A549 (cell line): ENCODE results near the gene MORN4. TPM values are rescaled to one million over a fixed set of nuclear protein-coding genes. Genes with fewer than 3 reads are reported as not detected.
A peak's percentile ranks its signal among the peaks of the same experiment; 100 is the strongest.

Source experiments
- ATAC-seq, 2 experiments: fragments of 200-7000 bp in 1 of 2; fragments of >200 bp in 1 of 2; cut with Nextera tagmentation in 1 of 2; cut with Tn5 transposase in 1 of 2; 3 replicates each; pipeline versions ENCODE4 v1.8.0 to v1.9.1; 2018 to 2020; ENCODE audit warnings: mild to moderate bottlenecking in 1 of 2, moderate library complexity in 1 of 2
- CTCF ChIA-PET: fragments of 300-600 bp; sonication (Branson Sonifier 250); formaldehyde crosslinking; extraction: SDS; loops from one replicate; lab custom pipeline; 2021; ENCODE audit warnings: antibody characterized with exemption, inconsistent platforms; lab: Yijun Ruan, JAX
- POLR2A ChIA-PET: fragments of 350-600 bp; formaldehyde crosslinking; extraction: SDS; loops from one replicate; lab custom pipeline; 2021; ENCODE audit warnings: antibody characterized with exemption, inconsistent platforms; lab: Yijun Ruan, JAX
- DNase-seq, 2 experiments: peaks; one replicate each; pipeline versions ENCODE4 v3.0.0 to v3.0.0-alpha.2; 2011 to 2016; ENCODE audit warnings: low read depth in 1 of 2, low spot score in 1 of 2
- FAIRE-seq: peaks from 2 replicates; lab custom pipeline; 2011; peaks lifted over from hg19 to GRCh38; lab: Jason Lieb, UNC
- H3K27ac ChIP-seq, 2 experiments: fragments of >200 bp; sonication (Bioruptor Twin); formaldehyde crosslinking; 3 replicates each; pipeline ENCODE4 v1.5.1; 2016 to 2017
- H3K4me1 ChIP-seq: fragments of >200 bp; sonication (Bioruptor Twin); formaldehyde crosslinking; 3 replicates; pipeline ENCODE4 v1.6.1; 2016
- H3K4me2 ChIP-seq: fragments of >200 bp; sonication (Bioruptor Twin); formaldehyde crosslinking; 3 replicates; pipeline ENCODE4 v1.6.1; 2016
- H3K4me3 ChIP-seq: fragments of >200 bp; sonication (Bioruptor Twin); formaldehyde crosslinking; 3 replicates; pipeline ENCODE4 v1.5.1; 2016
- H3K9me3 ChIP-seq: fragments of >200 bp; sonication (Bioruptor Twin); formaldehyde crosslinking; 3 replicates; pipeline ENCODE4 v1.6.1; 2016
- BCL3 ChIP-seq: fragments of >200 bp; sonication (Bioruptor Twin); formaldehyde crosslinking; IDR thresholded peaks from 3 replicates; pipeline ENCODE4 v1.6.1; 2016
- BHLHE40 ChIP-seq: IDR thresholded peaks from 2 replicates; pipeline ENCODE4 v1.6.1; 2012; ENCODE audit warnings: low read depth, low read length, inconsistent platforms
- CBX8 ChIP-seq: fragments of 200-600 bp; sonication (generic); IDR thresholded peaks from 2 replicates; pipeline ENCODE4 v1.6.1; 2016
- CHD2 ChIP-seq: fragments of 150-350 bp; IDR thresholded peaks from 2 replicates; pipeline ENCODE4 v1.6.1; 2014; ENCODE audit warnings: low read length; ENCODE audit not compliant: partially characterized antibody
- E2F6 ChIP-seq: IDR thresholded peaks from 2 replicates; pipeline ENCODE4 v1.6.1; 2012; ENCODE audit warnings: low read depth, borderline replicate concordance
- EHMT2 ChIP-seq: fragments of 200-600 bp; sonication (generic); IDR thresholded peaks from 2 replicates; pipeline ENCODE4 v1.6.1; 2016; ENCODE audit warnings: antibody characterized with exemption, low read depth, mild to moderate bottlenecking, moderate library complexity
- EP300 ChIP-seq, 2 experiments: fragments of >200 bp; sonication (Bioruptor Twin); formaldehyde crosslinking; IDR thresholded peaks; 2 replicates in 1 of 2; 3 replicates in 1 of 2; pipeline ENCODE4 v1.6.1; 2016 to 2017
- ESRRA ChIP-seq: fragments of 150-350 bp; IDR thresholded peaks from 2 replicates; pipeline ENCODE4 v1.6.1; 2014; ENCODE audit warnings: mild to moderate bottlenecking, low read length, borderline replicate concordance
- FOSB ChIP-seq: fragments of 250-450 bp; sonication (Bioruptor Pico); IDR thresholded peaks from 2 replicates; pipeline ENCODE4 v1.5.0; 2020; ENCODE audit warnings: mild to moderate bottlenecking, moderate library complexity
- FOXS1 ChIP-seq: fragments of 250-450 bp; sonication (Bioruptor Pico); IDR thresholded peaks from 2 replicates; pipeline ENCODE4 v1.5.0; 2020; ENCODE audit warnings: mild to moderate bottlenecking, moderate library complexity
- HEYL ChIP-seq: fragments of 250-450 bp; sonication (Bioruptor Pico); IDR thresholded peaks from 2 replicates; pipeline ENCODE4 v1.8.0; 2021; ENCODE audit warnings: mild to moderate bottlenecking, moderate library complexity
- HOXB13 ChIP-seq: fragments of 250-450 bp; sonication (Bioruptor Pico); IDR thresholded peaks from 2 replicates; pipeline ENCODE4 v1.5.0; 2020; ENCODE audit warnings: low read depth, mild to moderate bottlenecking, moderate library complexity
- JUN ChIP-seq, 2 experiments: fragments of >200 bp; sonication (Bioruptor Twin); formaldehyde crosslinking; IDR thresholded peaks; 2 replicates in 1 of 2; 3 replicates in 1 of 2; pipeline ENCODE4 v1.6.1; 2016 to 2017
- KDM1A ChIP-seq: fragments of 200-600 bp; sonication (generic); IDR thresholded peaks from 2 replicates; pipeline ENCODE4 v1.6.1; 2016; ENCODE audit warnings: low read depth, mild to moderate bottlenecking
- MAFK ChIP-seq: fragments of 450-650 bp; IDR thresholded peaks from 2 replicates; pipeline ENCODE4 v1.6.1; 2014; ENCODE audit not compliant: partially characterized antibody
- MYC ChIP-seq: IDR thresholded peaks from 2 replicates; pipeline ENCODE4 v1.6.1; 2012; ENCODE audit warnings: mild to moderate bottlenecking, inconsistent platforms, low read length, improper control_type of control experiment, borderline replicate concordance
- RAD21 ChIP-seq, 2 experiments: fragments of >200 bp in 1 of 2; sonication (Bioruptor Twin) in 1 of 2; formaldehyde crosslinking in 1 of 2; IDR thresholded peaks in 1 of 2; conservative IDR thresholded peaks in 1 of 2; 2 replicates in 1 of 2; 3 replicates in 1 of 2; pipeline ENCODE4 v1.6.1; 2012 to 2018; ENCODE audit warnings: inconsistent platforms in 1 of 2
- RNF2 ChIP-seq: fragments of 200-600 bp; sonication (generic); IDR thresholded peaks from 2 replicates; pipeline ENCODE4 v1.6.1; 2016; ENCODE audit warnings: low read depth, mild to moderate bottlenecking, antibody characterized with exemption, moderate library complexity, borderline replicate concordance
- SMC3 ChIP-seq: fragments of >200 bp; sonication (Bioruptor Twin); formaldehyde crosslinking; IDR thresholded peaks from 3 replicates; pipeline ENCODE4 v1.6.1; 2018; ENCODE audit warnings: inconsistent platforms
- TFCP2L1 ChIP-seq: fragments of 250-450 bp; sonication (Bioruptor Pico); IDR thresholded peaks from 2 replicates; pipeline ENCODE4 v1.5.0; 2021; ENCODE audit warnings: mild to moderate bottlenecking
- TP53 ChIP-seq: fragments of 250-450 bp; sonication (Bioruptor Pico); IDR thresholded peaks from 2 replicates; pipeline ENCODE4 v1.5.0; 2021; ENCODE audit warnings: mild to moderate bottlenecking, moderate library complexity
- ZNF302 ChIP-seq: fragments of 250-450 bp; sonication (Bioruptor Pico); IDR thresholded peaks from 2 replicates; pipeline ENCODE4 v1.9.0; 2021; ENCODE audit warnings: inconsistent platforms, mild to moderate bottlenecking, moderate library complexity
- ZSCAN20 ChIP-seq: fragments of 250-450 bp; sonication (Bioruptor Pico); IDR thresholded peaks from 2 replicates; pipeline ENCODE4 v1.8.0; 2022; ENCODE audit warnings: mild to moderate bottlenecking, moderate library complexity
- WGBS: methylation state at CpG from one replicate; pipeline ENCODE4 v1.1.6; 2017; ENCODE audit errors: missing lambda C conversion rate; 5-methylcytosine and 5-hydroxymethylcytosine counted together
- polyA plus RNA-seq, 4 experiments: library from polyadenylated mRNA; depleted of rRNA in 3 of 4; stranded (reverse); fragments of >200 nt; fragmentation: RNase III in 1 of 4; extraction: RNeasy Plus Mini Kit Qiagen cat#74134 plus additional on column Dnase treatment in 1 of 4; gene quantifications; 2 replicates in 3 of 4; 3 replicates in 1 of 4; pipeline ENCODE4 v1.2.3, GENCODE V29; 2011 to 2017
- TF ChIP-seq, protein P1 (sequence below): fragments of 450-650 bp; IDR thresholded peaks from 2 replicates; pipeline ENCODE4 v1.6.1; 2014; ENCODE audit warnings: antibody characterized with exemption
- TF ChIP-seq, protein P2 (sequence below): fragments of 200-600 bp; sonication (generic); IDR thresholded peaks from 2 replicates; pipeline ENCODE4 v1.6.1; 2016; ENCODE audit warnings: antibody characterized with exemption, mild to moderate bottlenecking, moderate library complexity
- TF ChIP-seq, protein P3 (sequence below): fragments of 250-450 bp; sonication (Bioruptor Pico); IDR thresholded peaks from 2 replicates; pipeline ENCODE4 v1.5.0; 2020; ENCODE audit warnings: low read depth, mild to moderate bottlenecking, moderate library complexity

Gene MORN4
- polyA plus RNA-seq, 2 of the 4 experiments (the other 2 are of a cell fraction), result 8.9 to 13.8 TPM

DNA sequence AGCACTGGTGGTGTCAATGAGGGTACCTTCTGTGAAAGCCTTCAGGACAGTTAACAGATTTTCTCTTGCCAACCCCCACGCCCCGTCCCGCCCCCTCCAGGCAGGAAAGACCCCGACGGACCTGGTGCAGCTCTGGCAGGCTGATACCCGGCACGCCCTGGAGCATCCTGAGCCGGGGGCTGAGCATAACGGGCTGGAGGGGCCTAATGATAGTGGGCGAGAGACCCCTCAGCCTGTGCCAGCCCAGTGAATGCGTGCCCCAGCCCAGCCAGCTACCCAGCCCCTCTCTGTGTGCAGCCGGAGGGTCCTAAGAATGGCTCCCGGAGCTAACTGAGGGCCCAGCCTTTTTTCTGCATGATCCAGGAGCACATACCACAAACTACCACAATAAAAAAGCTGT, 49.8 kb downstream of the MORN4 start:
- DNase-seq (no peak), FAIRE-seq (no peak), ATAC-seq (no peak)
- Histone ChIP-seq H3K4me2 (peak overlapping the region; percentile 77), H3K4me3 (no peak overlapping the region), H3K4me1 (peaks cover 26% of the 10 kb centered on the region), H3K9me3 (no peaks in the 10 kb centered on the region), H3K27ac (peak overlapping the region; percentile 75 to 80)
- CTCF ChIA-PET, result interaction anchor here (1.8 to 39.7 kb wide), 3 partner anchors 3 to 153 kb away, joined by 4 to 1048 read pairs (median 1048); partner anchors contain the start of genes ANKRD2, C10orf62, HOGA1 and ZFYVE27
- POLR2A ChIA-PET, result interaction anchor here (1.4 to 1.9 kb wide), 3 partner anchors 8 to 13 kb away, joined by 4 to 9 read pairs (median 4); partner anchors contain the start of gene ANKRD2
- WGBS, result 100% methylated on average over 5 of the region's 13 CpGs
- TF ChIP-seq MYC (no peak), E2F6 (no peak), MAFK (no peak), ZNF302 (CRISPR knock-in tag) (no peak), RAD21 (conservative IDR thresholded peaks at IDR 0.05 in 1 of 2, IDR thresholded peaks at IDR 0.05 in 1 of 2) (no peak), CHD2 (no peak)

GRCh38 chr10:97582169-97582568, 51.1 kb downstream of the MORN4 start:
- ChIA-PET POLR2A (no interaction called here), CTCF (interaction anchor here (0.6 to 39.7 kb wide), 4 partner anchors 2 to 45 kb away, joined by 3 to 1048 read pairs (median 526); partner anchors contain the start of genes ANKRD2, C10orf62 and HOGA1)
- Histone ChIP-seq H3K27ac (0 out of 6 replicates have a peak overlapping the region, but pooled peaks of 1 of the 2 experiments have one; percentile 80), H3K4me1 (peaks cover 28% of the 10 kb centered on the region), H3K4me2 (no peak overlapping the region), H3K4me3 (no peak overlapping the region), H3K9me3 (no peaks in the 10 kb centered on the region)
- DNase-seq, result no peak
- no peak for ATAC-seq
- TF ChIP-seq EP300 (IDR thresholded peaks at IDR 0.05) (no peak), EHMT2 (no peak), SMC3 (no peak), FOXS1 (CRISPR knock-in tag) (no peak), RNF2 (no peak), BCL3 (no peak), ESRRA (no peak), HEYL (CRISPR knock-in tag) (no peak), JUN (IDR thresholded peaks at IDR 0.05) (no peak), HOXB13 (no peak), KDM1A (no peak), TP53 (CRISPR knock-in tag) (no peak), FOSB (CRISPR knock-in tag) (no peak), BHLHE40 (no peak), TFCP2L1 (CRISPR knock-in tag) (no peak), CBX8 (no peak), ZSCAN20 (CRISPR knock-in tag) (no peak)
- TF ChIP-seq, protein P1, sequence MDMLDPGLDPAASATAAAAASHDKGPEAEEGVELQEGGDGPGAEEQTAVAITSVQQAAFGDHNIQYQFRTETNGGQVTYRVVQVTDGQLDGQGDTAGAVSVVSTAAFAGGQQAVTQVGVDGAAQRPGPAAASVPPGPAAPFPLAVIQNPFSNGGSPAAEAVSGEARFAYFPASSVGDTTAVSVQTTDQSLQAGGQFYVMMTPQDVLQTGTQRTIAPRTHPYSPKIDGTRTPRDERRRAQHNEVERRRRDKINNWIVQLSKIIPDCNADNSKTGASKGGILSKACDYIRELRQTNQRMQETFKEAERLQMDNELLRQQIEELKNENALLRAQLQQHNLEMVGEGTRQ, result no peak
- TF ChIP-seq, protein P2, sequence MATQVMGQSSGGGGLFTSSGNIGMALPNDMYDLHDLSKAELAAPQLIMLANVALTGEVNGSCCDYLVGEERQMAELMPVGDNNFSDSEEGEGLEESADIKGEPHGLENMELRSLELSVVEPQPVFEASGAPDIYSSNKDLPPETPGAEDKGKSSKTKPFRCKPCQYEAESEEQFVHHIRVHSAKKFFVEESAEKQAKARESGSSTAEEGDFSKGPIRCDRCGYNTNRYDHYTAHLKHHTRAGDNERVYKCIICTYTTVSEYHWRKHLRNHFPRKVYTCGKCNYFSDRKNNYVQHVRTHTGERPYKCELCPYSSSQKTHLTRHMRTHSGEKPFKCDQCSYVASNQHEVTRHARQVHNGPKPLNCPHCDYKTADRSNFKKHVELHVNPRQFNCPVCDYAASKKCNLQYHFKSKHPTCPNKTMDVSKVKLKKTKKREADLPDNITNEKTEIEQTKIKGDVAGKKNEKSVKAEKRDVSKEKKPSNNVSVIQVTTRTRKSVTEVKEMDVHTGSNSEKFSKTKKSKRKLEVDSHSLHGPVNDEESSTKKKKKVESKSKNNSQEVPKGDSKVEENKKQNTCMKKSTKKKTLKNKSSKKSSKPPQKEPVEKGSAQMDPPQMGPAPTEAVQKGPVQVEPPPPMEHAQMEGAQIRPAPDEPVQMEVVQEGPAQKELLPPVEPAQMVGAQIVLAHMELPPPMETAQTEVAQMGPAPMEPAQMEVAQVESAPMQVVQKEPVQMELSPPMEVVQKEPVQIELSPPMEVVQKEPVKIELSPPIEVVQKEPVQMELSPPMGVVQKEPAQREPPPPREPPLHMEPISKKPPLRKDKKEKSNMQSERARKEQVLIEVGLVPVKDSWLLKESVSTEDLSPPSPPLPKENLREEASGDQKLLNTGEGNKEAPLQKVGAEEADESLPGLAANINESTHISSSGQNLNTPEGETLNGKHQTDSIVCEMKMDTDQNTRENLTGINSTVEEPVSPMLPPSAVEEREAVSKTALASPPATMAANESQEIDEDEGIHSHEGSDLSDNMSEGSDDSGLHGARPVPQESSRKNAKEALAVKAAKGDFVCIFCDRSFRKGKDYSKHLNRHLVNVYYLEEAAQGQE, result no peak
- TF ChIP-seq, protein P3, sequence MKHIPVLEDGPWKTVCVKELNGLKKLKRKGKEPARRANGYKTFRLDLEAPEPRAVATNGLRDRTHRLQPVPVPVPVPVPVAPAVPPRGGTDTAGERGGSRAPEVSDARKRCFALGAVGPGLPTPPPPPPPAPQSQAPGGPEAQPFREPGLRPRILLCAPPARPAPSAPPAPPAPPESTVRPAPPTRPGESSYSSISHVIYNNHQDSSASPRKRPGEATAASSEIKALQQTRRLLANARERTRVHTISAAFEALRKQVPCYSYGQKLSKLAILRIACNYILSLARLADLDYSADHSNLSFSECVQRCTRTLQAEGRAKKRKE, result no peak
- FAIRE-seq, result no peak
- 97% methylated on average over 8 of the region's 8 CpGs for WGBS
